Calu3 (cell line): Measurements from ENCODE around the gene CIAO2B. TPM values are rescaled to one million over a fixed set of nuclear protein-coding genes. Genes with fewer than 3 reads are reported as not detected.

Experiments
- BruUV-seq: library from RNA; stranded (reverse); fragments of 400-500 nt; replicated peaks from 2 replicates; lab custom pipeline; 2021; lab: Mats Ljungman, UMichigan
- CTCF ChIA-PET: fragments of 300-600 bp; sonication (Branson Sonifier 250); formaldehyde crosslinking; loops from one replicate; lab custom pipeline; 2022; ENCODE audit warnings: antibody characterized with exemption; lab: Charles Lee
- DNase-seq: peaks from one replicate; pipeline ENCODE4 v3.0.0; 2022
- H3K27ac Mint-ChIP-seq: one replicate; pipeline ENCODE4 v1.8.0; 2022; ENCODE audit warnings: mixed read lengths; ENCODE audit not compliant: unreplicated experiment
- H3K27me3 Mint-ChIP-seq: one replicate; pipeline ENCODE4 v1.8.0; 2022; ENCODE audit warnings: mixed read lengths; ENCODE audit not compliant: unreplicated experiment
- H3K36me3 Mint-ChIP-seq: one replicate; pipeline ENCODE4 v1.8.0; 2022; ENCODE audit warnings: mild to moderate bottlenecking, moderate library complexity, mixed read lengths; ENCODE audit not compliant: insufficient read depth, unreplicated experiment
- H3K4me1 Mint-ChIP-seq: one replicate; pipeline ENCODE4 v1.8.0; 2022; ENCODE audit warnings: mild to moderate bottlenecking, low read depth, mixed read lengths; ENCODE audit not compliant: unreplicated experiment
- H3K4me3 Mint-ChIP-seq: one replicate; pipeline ENCODE4 v1.8.0; 2022; ENCODE audit warnings: mild to moderate bottlenecking, low read depth, moderate library complexity, mixed read lengths; ENCODE audit not compliant: unreplicated experiment
- H3K9me3 Mint-ChIP-seq: one replicate; pipeline ENCODE4 v1.8.0; 2022; ENCODE audit warnings: low read depth, mixed read lengths; ENCODE audit not compliant: unreplicated experiment
- intact Hi-C: fragments of 100-400 bp; cut with micrococcal nuclease; formaldehyde crosslinking; loops from one replicate; pipeline ENCODE4 v1.10.0; 2022; ENCODE audit not compliant: unreplicated experiment
- total RNA-seq: library from RNA; stranded (reverse); gene quantifications from 2 replicates; pipeline ENCODE4 v1.2.3, GENCODE V29; 2022
- TF ChIP-seq, protein P1 (sequence below): fragments of 200-600 bp; IDR thresholded peaks from one replicate; pipeline ENCODE4 v1.8.0; 2022; ENCODE audit warnings: antibody characterized with exemption; ENCODE audit not compliant: unreplicated experiment

CIAO2B gene
- total RNA-seq, 1 experiment from 2014 or later: 121 TPM

DNA sequence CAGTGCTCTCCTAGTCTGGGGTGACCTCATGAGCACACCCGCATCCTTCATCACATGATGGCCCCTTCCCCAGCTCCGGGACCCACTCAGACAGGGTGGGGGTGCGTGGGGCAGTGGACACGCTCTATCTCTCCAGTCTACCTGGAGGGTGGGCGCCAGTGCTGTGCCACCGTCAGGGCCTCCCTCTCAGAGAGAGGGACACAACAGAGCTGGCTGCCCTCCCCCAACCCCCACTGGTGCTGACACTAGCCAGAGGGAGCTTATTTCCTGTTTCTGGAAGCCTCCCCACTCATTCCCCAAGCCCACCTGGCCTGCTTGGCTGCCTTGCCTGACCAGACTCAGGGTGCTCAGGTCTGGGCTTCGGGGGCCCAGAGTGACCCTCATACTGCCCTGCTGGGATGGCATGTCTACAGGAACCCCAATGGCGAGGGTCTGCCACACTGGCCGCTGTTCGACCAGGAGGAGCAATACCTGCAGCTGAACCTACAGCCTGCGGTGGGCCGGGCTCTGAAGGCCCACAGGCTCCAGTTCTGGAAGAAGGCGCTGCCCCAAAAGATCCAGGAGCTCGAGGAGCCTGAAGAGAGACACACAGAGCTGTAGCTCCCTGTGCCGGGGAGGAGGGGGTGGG lies 9.3 kb upstream of the CIAO2B start:
- BruUV-seq: no TSS peak
- no peak overlapping the region for H3K27ac Mint-ChIP-seq
- H3K9me3 Mint-ChIP-seq: no peaks in the 10 kb centered on the region
- no peak for DNase-seq
- H3K36me3 Mint-ChIP-seq: peaks cover 39% of the 10 kb centered on the region
- TF ChIP-seq, protein P1, sequence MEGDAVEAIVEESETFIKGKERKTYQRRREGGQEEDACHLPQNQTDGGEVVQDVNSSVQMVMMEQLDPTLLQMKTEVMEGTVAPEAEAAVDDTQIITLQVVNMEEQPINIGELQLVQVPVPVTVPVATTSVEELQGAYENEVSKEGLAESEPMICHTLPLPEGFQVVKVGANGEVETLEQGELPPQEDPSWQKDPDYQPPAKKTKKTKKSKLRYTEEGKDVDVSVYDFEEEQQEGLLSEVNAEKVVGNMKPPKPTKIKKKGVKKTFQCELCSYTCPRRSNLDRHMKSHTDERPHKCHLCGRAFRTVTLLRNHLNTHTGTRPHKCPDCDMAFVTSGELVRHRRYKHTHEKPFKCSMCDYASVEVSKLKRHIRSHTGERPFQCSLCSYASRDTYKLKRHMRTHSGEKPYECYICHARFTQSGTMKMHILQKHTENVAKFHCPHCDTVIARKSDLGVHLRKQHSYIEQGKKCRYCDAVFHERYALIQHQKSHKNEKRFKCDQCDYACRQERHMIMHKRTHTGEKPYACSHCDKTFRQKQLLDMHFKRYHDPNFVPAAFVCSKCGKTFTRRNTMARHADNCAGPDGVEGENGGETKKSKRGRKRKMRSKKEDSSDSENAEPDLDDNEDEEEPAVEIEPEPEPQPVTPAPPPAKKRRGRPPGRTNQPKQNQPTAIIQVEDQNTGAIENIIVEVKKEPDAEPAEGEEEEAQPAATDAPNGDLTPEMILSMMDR: no peak
- H3K27me3 Mint-ChIP-seq: peaks cover 12% of the 10 kb centered on the region
- intact Hi-C loops: no loop called here
- H3K4me1 Mint-ChIP-seq: peaks cover 18% of the 10 kb centered on the region
- CTCF ChIA-PET: interaction anchor here (0.6 kb wide), 1 partner anchor 69 kb away, joined by 8 read pairs; no protein-coding TSS in a partner anchor
- H3K4me3 Mint-ChIP-seq: no peak overlapping the region

DNA sequence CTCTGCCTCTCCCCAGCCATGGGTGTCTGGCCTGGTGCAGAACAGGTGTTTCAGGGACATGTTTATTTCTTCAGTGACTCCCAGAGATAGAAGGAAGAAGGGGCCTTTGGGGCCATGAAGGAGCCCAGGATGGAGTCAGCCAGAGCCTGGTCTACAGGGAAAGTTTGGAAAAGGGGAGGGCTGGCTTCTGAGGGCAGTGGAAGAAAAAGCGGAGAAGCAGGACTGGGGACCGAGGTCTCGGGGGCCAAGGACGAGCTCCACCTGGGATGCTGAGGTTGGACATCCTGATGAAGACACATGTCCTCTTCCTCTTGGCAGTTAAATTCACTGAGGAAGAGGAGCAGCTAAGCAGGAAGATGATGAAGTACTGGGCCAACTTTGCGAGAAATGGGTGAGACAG lies 8.8 kb upstream of the CIAO2B start:
- no peaks in the 10 kb centered on the region for H3K9me3 Mint-ChIP-seq
- no peak overlapping the region for H3K4me3 Mint-ChIP-seq
- peaks cover 6% of the 10 kb centered on the region for H3K27me3 Mint-ChIP-seq
- TF ChIP-seq, protein P1: no peak
- intact Hi-C loops: no loop called here
- no peak overlapping the region for H3K27ac Mint-ChIP-seq
- H3K4me1 Mint-ChIP-seq: peaks cover 12% of the 10 kb centered on the region
- no peak for DNase-seq
- peaks cover 33% of the 10 kb centered on the region for H3K36me3 Mint-ChIP-seq
- BruUV-seq: no TSS peak
- CTCF ChIA-PET: no interaction called here

DNA sequence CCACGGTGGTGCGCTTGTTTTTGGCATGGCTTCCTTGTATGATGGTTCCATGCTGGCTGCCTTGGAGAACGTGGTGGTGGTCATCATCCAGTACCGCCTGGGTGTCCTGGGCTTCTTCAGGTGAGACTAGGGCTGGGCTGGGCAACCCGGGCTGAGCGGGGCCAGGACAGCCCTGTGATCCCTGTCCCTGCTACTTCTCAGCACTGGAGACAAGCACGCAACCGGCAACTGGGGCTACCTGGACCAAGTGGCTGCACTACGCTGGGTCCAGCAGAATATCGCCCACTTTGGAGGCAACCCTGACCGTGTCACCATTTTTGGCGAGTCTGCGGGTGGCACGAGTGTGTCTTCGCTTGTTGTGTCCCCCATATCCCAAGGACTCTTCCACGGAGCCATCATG lies 6.0 kb upstream of the CIAO2B start:
- DNase-seq: no peak
- TF ChIP-seq, protein P1: no peak
- Mint-ChIP-seq H3K27me3 (no peaks in the 10 kb centered on the region), H3K36me3 (peaks cover 31% of the 10 kb centered on the region), H3K9me3 (no peaks in the 10 kb centered on the region), H3K27ac (no peak overlapping the region), H3K4me1 (peaks cover 17% of the 10 kb centered on the region), H3K4me3 (no peak overlapping the region)
- no TSS peak for BruUV-seq
- intact Hi-C loops: no loop called here
- CTCF ChIA-PET: no interaction called here

DNA sequence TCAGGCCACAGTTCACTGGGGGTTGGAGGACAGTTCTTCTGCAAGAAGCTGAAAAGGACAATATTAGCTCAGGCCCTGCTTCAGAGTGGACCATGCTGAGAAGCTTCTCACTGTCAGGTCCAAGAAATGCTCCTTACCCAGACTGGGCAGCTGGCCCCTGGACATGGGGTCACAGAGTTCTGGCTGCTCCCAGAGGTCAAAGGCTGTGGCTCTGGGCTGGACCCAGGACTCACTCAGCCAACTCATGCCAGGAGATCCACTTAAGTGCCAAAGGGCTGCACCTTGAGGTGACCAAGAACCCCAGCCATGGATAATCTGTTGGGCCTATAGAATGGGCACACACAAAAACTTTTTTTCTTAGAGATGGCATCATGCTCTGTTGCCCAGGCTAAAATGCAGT lies 5.2 kb upstream of the CIAO2B start:
- no peak overlapping the region for H3K27ac Mint-ChIP-seq
- H3K4me1 Mint-ChIP-seq: peaks cover 18% of the 10 kb centered on the region
- DNase-seq: no peak
- H3K4me3 Mint-ChIP-seq: no peak overlapping the region
- BruUV-seq: no TSS peak
- H3K27me3 Mint-ChIP-seq: no peaks in the 10 kb centered on the region
- TF ChIP-seq, protein P1: no peak
- H3K36me3 Mint-ChIP-seq: peaks cover 36% of the 10 kb centered on the region
- intact Hi-C loops: no loop called here
- H3K9me3 Mint-ChIP-seq: no peaks in the 10 kb centered on the region
- CTCF ChIA-PET: no interaction called here
